Neural cell (in vitro differentiated cells): ENCODE results near the gene DLG2. TPM values are rescaled to one million over a fixed set of nuclear protein-coding genes. Genes with fewer than 3 reads are reported as not detected.

ENCODE experiments used
- H2AFZ ChIP-seq: fragments of 200-600, 300-800 bp; sonication (generic), shearing (Covaris generic); 2 replicates; pipeline ENCODE4 v1.6.0; 2014; ENCODE audit warnings: low read depth, mild to moderate bottlenecking, antibody characterized with exemption, low read length, moderate library complexity
- H3F3A ChIP-seq: fragments of 200-600 bp; shearing (Covaris generic); 2 replicates; pipeline ENCODE4 v1.6.1; 2016; ENCODE audit warnings: mild to moderate bottlenecking, moderate library complexity, mixed read lengths, antibody characterized with exemption, low read length; ENCODE audit not compliant: insufficient read depth, poor library complexity, severe bottlenecking
- H3K27ac ChIP-seq: fragments of 200-600, 300-800 bp; sonication (generic), shearing (Covaris generic); 2 replicates; pipeline ENCODE4 v1.5.1; 2014; ENCODE audit warnings: mild to moderate bottlenecking, low read length, moderate library complexity
- H3K27me3 ChIP-seq: fragments of 300-800, 200-600 bp; sonication (generic), shearing (Covaris generic); 2 replicates; pipeline ENCODE4 v1.6.0; 2014; ENCODE audit warnings: mild to moderate bottlenecking, low read depth, low read length, moderate library complexity; ENCODE audit not compliant: insufficient read depth
- H3K36me3 ChIP-seq: fragments of 300-800, 200-600 bp; sonication (generic), shearing (Covaris generic); 2 replicates; pipeline ENCODE4 v1.5.1; 2014; ENCODE audit warnings: mild to moderate bottlenecking, antibody characterized with exemption, low read length, moderate library complexity; ENCODE audit not compliant: insufficient read depth
- H3K4me2 ChIP-seq: fragments of 300-800, 200-600 bp; sonication (generic), shearing (Covaris generic); 2 replicates; pipeline ENCODE4 v1.6.0; 2014; ENCODE audit warnings: mild to moderate bottlenecking, low read length
- H3K4me3 ChIP-seq: fragments of 300-800, 200-600 bp; sonication (generic), shearing (Covaris generic); 2 replicates; pipeline ENCODE4 v1.5.1; 2014; ENCODE audit warnings: mild to moderate bottlenecking, low read length, moderate library complexity
- H3K79me2 ChIP-seq: fragments of 200-600 bp; shearing (Covaris generic); replicated peaks from 2 replicates; pipeline ENCODE4 v1.6.0; 2014; ENCODE audit warnings: mild to moderate bottlenecking, low read length, moderate library complexity; ENCODE audit not compliant: insufficient read depth
- H3K9ac ChIP-seq: fragments of 300-800, 200-600 bp; sonication (generic), shearing (Covaris generic); 2 replicates; pipeline ENCODE4 v1.6.1; 2016; ENCODE audit warnings: mild to moderate bottlenecking, low read length, mixed read lengths
- H3K9me2 ChIP-seq: fragments of 200-600 bp; shearing (Covaris generic); 2 replicates; pipeline ENCODE4 v1.6.1; 2016; ENCODE audit warnings: mild to moderate bottlenecking, low read length, mixed read lengths; ENCODE audit not compliant: insufficient read depth
- H3K9me3 ChIP-seq: fragments of 200-600, 300-800 bp; sonication (generic), shearing (Covaris generic); 2 replicates; pipeline ENCODE4 v1.6.1; 2016; ENCODE audit warnings: mild to moderate bottlenecking, mixed run types, low read length, moderate library complexity, mixed read lengths
- H4K20me1 ChIP-seq: fragments of 200-600 bp; shearing (Covaris generic); 2 replicates; pipeline ENCODE4 v1.6.1; 2016; ENCODE audit warnings: mild to moderate bottlenecking, mixed run types; ENCODE audit not compliant: insufficient read depth
- EP300 ChIP-seq: fragments of 450-650 bp; conservative IDR thresholded peaks from 2 replicates; pipeline ENCODE4 v1.6.1; 2014; ENCODE audit warnings: antibody characterized with exemption, mild to moderate bottlenecking, moderate library complexity; ENCODE audit not compliant: poor library complexity, severe bottlenecking
- EZH2 ChIP-seq: fragments of 200-600, 300-800 bp; shearing (Covaris generic), sonication (generic); IDR thresholded peaks from 2 replicates; pipeline ENCODE4 v1.6.1; 2014; ENCODE audit warnings: antibody characterized with exemption, low read length, borderline replicate concordance, mild to moderate bottlenecking; ENCODE audit not compliant: insufficient read depth, poor library complexity, severe bottlenecking
- MXI1 ChIP-seq: fragments of 450-650 bp; conservative IDR thresholded peaks from 2 replicates; pipeline ENCODE4 v1.6.1; 2014; ENCODE audit warnings: antibody characterized with exemption, mild to moderate bottlenecking; ENCODE audit not compliant: poor library complexity, severe bottlenecking
- POLR2AphosphoS5 ChIP-seq: IDR thresholded peaks from 2 replicates; pipeline ENCODE4 v1.6.1; 2012
- RAD21 ChIP-seq: fragments of 450-650 bp; conservative IDR thresholded peaks from 2 replicates; pipeline ENCODE4 v1.6.1; 2014; ENCODE audit warnings: antibody characterized with exemption, mild to moderate bottlenecking, moderate library complexity
- REST ChIP-seq: IDR thresholded peaks from 2 replicates; pipeline ENCODE4 v1.6.1; 2012; ENCODE audit warnings: borderline replicate concordance
- SMC3 ChIP-seq: fragments of 450-650 bp; conservative IDR thresholded peaks from 2 replicates; pipeline ENCODE4 v1.6.1; 2014; ENCODE audit warnings: antibody characterized with exemption, mild to moderate bottlenecking, moderate library complexity; ENCODE audit not compliant: poor library complexity
- TAF1 ChIP-seq: IDR thresholded peaks from 2 replicates; pipeline ENCODE4 v1.6.1; 2012; ENCODE audit warnings: low read depth
- polyA plus RNA-seq: library from polyadenylated mRNA; depleted of rRNA; stranded (reverse); fragments of >200 nt; gene quantifications from 2 replicates; pipeline ENCODE4 v1.2.3, GENCODE V29; 2014
- TF ChIP-seq, protein P1 (sequence below): fragments of 450-650 bp; IDR thresholded peaks from 2 replicates; pipeline ENCODE4 v1.5.1; 2014; ENCODE audit warnings: antibody characterized with exemption, mild to moderate bottlenecking, moderate library complexity; ENCODE audit not compliant: poor library complexity, severe bottlenecking

The DLG2 gene
- polyA plus RNA-seq, 1 donor from 2014 or later = 179 TPM

GRCh38 chr11:83697518-83697917 is 1929.6 kb downstream of the DLG2 start:
- H3K27me3 ChIP-seq = no peaks in the 10 kb centered on the region
- H3K79me2 ChIP-seq = no peaks in the 10 kb centered on the region
- no peaks in the 10 kb centered on the region for H4K20me1 ChIP-seq
- TF ChIP-seq EP300 (no peak), MXI1 (no peak), RAD21 (no peak), EZH2 (no peak), TAF1 (no peak), POLR2AphosphoS5 (no peak), SMC3 (no peak)
- TF ChIP-seq, protein P1, sequence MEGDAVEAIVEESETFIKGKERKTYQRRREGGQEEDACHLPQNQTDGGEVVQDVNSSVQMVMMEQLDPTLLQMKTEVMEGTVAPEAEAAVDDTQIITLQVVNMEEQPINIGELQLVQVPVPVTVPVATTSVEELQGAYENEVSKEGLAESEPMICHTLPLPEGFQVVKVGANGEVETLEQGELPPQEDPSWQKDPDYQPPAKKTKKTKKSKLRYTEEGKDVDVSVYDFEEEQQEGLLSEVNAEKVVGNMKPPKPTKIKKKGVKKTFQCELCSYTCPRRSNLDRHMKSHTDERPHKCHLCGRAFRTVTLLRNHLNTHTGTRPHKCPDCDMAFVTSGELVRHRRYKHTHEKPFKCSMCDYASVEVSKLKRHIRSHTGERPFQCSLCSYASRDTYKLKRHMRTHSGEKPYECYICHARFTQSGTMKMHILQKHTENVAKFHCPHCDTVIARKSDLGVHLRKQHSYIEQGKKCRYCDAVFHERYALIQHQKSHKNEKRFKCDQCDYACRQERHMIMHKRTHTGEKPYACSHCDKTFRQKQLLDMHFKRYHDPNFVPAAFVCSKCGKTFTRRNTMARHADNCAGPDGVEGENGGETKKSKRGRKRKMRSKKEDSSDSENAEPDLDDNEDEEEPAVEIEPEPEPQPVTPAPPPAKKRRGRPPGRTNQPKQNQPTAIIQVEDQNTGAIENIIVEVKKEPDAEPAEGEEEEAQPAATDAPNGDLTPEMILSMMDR = no peak
- peaks cover 9% of the 10 kb centered on the region for H3F3A ChIP-seq
- no peak overlapping the region for H3K9ac ChIP-seq
- no peaks in the 10 kb centered on the region for H3K9me2 ChIP-seq
- H3K9me3 ChIP-seq = no peaks in the 10 kb centered on the region
- no peak overlapping the region for H3K27ac ChIP-seq
- H3K4me3 ChIP-seq = no peak overlapping the region
- no peak overlapping the region for H2AFZ ChIP-seq
- no peaks in the 10 kb centered on the region for H3K36me3 ChIP-seq
- H3K4me2 ChIP-seq = no peak overlapping the region

GRCh38 chr11:83695046-83695445 is 1932.1 kb downstream of the DLG2 start:
- Histone ChIP-seq H2AFZ (no peak overlapping the region), H3K36me3 (no peaks in the 10 kb centered on the region), H3K4me2 (no peak overlapping the region), H3K9ac (no peak overlapping the region), H3F3A (no peaks in the 10 kb centered on the region), H3K9me3 (no peaks in the 10 kb centered on the region), H3K27ac (no peak overlapping the region), H4K20me1 (no peaks in the 10 kb centered on the region), H3K79me2 (no peaks in the 10 kb centered on the region), H3K27me3 (no peaks in the 10 kb centered on the region), H3K9me2 (no peaks in the 10 kb centered on the region), H3K4me3 (no peak overlapping the region)
- TF ChIP-seq TAF1 (no peak), EP300 (no peak), EZH2 (no peak), MXI1 (no peak), POLR2AphosphoS5 (no peak), RAD21 (no peak), REST (no peak), SMC3 (no peak)
- TF ChIP-seq, protein P1 = no peak
